Measurements from ENCODE around the gene HOXB4. TPM values are rescaled to one million over a fixed set of nuclear protein-coding genes. Genes with fewer than 3 reads are reported as not detected.

The HOXB4 gene
- total and polyA plus RNA-seq, 3 experiments from 2014 or later = 0.33 to 3.7 (median 3.4) TPM

GRCh38 chr17:48558057-48558830 is 19.9 kb downstream of the HOXB4 start:
- H3K9me3 Mint-ChIP-seq = no peaks in the 10 kb centered on the region
- peak overlapping the region in 1 of 8 donors; percentile 78 for H3K27ac Mint-ChIP-seq
- Histone ChIP-seq H3K9me3 (ENCODE audit: low read length) (no peaks in the 10 kb centered on the region), H3K27me3 (ENCODE audit: insufficient read depth, low read length, poor library complexity, severe bottlenecking) (no peaks in the 10 kb centered on the region), H3K27ac (ENCODE audit: low read depth, low read length) (no peak overlapping the region), H3K4me3 (ENCODE audit: low read length) (no peak overlapping the region), H3K4me1 (ENCODE audit: insufficient read depth, low read length) (no peaks in the 10 kb centered on the region), H3K36me3 (ENCODE audit: insufficient read depth, low read length) (no peaks in the 10 kb centered on the region)
- peak in 1 of 5 donors; percentile 13 for DNase-seq
- H3K4me1 Mint-ChIP-seq = peaks cover 6 to 25% (median 11%) of the 10 kb centered on the region in 3 donors
- peaks cover 0 to 5% (median 0%) of the 10 kb centered on the region in 3 donors for H3K36me3 Mint-ChIP-seq
- ChIA-PET CTCF (interaction anchor here (0.9 kb wide), 1 partner anchor 9 kb away, joined by 4 read pairs; no protein-coding TSS in a partner anchor), POLR2A (no interaction called here)
- no peak overlapping the region for H3K4me3 Mint-ChIP-seq
- peaks cover 9 to 20% of the 10 kb centered on the region in 2 donors for H3K27me3 Mint-ChIP-seq

DNA sequence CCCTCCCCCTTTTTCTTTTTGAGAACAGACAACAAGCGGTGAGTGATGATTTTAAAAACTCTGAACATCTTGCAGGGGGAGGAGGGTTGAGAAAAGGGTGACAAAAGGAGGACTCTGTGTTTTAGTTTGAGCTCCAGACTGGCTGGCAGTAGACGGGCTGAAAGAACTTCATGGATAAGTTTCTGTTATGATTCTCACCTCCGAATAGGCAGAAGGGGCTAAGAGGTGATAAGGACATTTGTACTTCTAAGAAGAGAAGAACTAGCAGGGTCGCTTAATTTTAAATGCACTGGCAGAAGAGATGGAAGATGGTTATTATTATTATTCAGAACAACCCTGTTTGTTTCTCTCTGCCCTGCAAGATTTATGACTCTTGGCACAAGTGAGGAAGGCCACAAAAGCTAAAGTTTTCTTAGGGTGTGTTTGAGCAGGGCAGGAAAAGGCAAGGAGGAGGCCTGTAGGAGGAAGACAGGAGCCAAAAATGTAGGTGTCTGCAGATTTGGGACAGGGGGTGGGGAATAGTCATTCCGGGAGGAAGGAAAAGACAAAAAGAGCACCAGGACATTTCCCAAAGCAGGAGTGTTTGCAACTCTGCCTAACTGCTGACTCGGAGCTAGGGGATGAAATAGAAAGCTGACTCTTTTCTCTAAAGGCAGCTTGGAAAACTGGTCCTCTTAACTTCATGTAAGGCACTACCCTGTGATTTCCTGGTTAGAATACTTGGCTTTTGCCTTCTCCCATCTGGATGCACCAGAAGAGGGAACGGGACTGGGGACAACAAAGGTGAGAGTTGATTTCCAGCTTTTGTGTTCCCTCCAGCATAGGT is 21.4 kb downstream of the HOXB4 start:
- H3K27ac Mint-ChIP-seq = no peak overlapping the region
- Histone ChIP-seq H3K4me3 (ENCODE audit: low read length) (no peak overlapping the region), H3K36me3 (ENCODE audit: insufficient read depth, low read length) (no peaks in the 10 kb centered on the region), H3K4me1 (ENCODE audit: insufficient read depth, low read length) (no peaks in the 10 kb centered on the region), H3K9me3 (ENCODE audit: low read length) (no peaks in the 10 kb centered on the region), H3K27me3 (ENCODE audit: insufficient read depth, low read length, poor library complexity, severe bottlenecking) (no peaks in the 10 kb centered on the region), H3K27ac (ENCODE audit: low read depth, low read length) (no peak overlapping the region)
- peaks cover 6 to 17% (median 8%) of the 10 kb centered on the region in 3 donors for H3K4me1 Mint-ChIP-seq
- POLR2A ChIA-PET = no interaction called here
- DNase-seq = no peak
- peaks cover 0 to 7% (median 2%) of the 10 kb centered on the region in 3 donors for H3K36me3 Mint-ChIP-seq
- H3K27me3 Mint-ChIP-seq = peaks cover 9 to 19% of the 10 kb centered on the region in 2 donors
- H3K4me3 Mint-ChIP-seq = peak overlapping the region in 1 of 7 donors; percentile 2
- CTCF ChIA-PET = interaction anchor here (2.6 kb wide), 1 partner anchor 64 kb away, joined by 7 read pairs; no protein-coding TSS in a partner anchor
- H3K9me3 Mint-ChIP-seq = no peaks in the 10 kb centered on the region

GRCh38 chr17:48556229-48556575 is 21.9 kb downstream of the HOXB4 start:
- Histone ChIP-seq H3K36me3 (ENCODE audit: insufficient read depth, low read length) (no peaks in the 10 kb centered on the region), H3K27me3 (ENCODE audit: insufficient read depth, low read length, poor library complexity, severe bottlenecking) (no peaks in the 10 kb centered on the region), H3K4me3 (ENCODE audit: low read length) (no peak overlapping the region), H3K4me1 (ENCODE audit: insufficient read depth, low read length) (no peaks in the 10 kb centered on the region), H3K27ac (ENCODE audit: low read depth, low read length) (no peak overlapping the region), H3K9me3 (ENCODE audit: low read length) (no peaks in the 10 kb centered on the region)
- Mint-ChIP-seq H3K9me3 (no peaks in the 10 kb centered on the region), H3K36me3 (peaks cover 0 to 7% (median 3%) of the 10 kb centered on the region in 3 donors), H3K4me3 (no peak overlapping the region), H3K27me3 (peaks cover 9 to 16% of the 10 kb centered on the region in 2 donors), H3K4me1 (peaks cover 4 to 13% (median 6%) of the 10 kb centered on the region in 3 donors), H3K27ac (no peak overlapping the region)
- ChIA-PET POLR2A (no interaction called here), CTCF (interaction anchor here (2.6 kb wide), 1 partner anchor 63 kb away, joined by 7 read pairs; no protein-coding TSS in a partner anchor)
- DNase-seq = no peak

DNA sequence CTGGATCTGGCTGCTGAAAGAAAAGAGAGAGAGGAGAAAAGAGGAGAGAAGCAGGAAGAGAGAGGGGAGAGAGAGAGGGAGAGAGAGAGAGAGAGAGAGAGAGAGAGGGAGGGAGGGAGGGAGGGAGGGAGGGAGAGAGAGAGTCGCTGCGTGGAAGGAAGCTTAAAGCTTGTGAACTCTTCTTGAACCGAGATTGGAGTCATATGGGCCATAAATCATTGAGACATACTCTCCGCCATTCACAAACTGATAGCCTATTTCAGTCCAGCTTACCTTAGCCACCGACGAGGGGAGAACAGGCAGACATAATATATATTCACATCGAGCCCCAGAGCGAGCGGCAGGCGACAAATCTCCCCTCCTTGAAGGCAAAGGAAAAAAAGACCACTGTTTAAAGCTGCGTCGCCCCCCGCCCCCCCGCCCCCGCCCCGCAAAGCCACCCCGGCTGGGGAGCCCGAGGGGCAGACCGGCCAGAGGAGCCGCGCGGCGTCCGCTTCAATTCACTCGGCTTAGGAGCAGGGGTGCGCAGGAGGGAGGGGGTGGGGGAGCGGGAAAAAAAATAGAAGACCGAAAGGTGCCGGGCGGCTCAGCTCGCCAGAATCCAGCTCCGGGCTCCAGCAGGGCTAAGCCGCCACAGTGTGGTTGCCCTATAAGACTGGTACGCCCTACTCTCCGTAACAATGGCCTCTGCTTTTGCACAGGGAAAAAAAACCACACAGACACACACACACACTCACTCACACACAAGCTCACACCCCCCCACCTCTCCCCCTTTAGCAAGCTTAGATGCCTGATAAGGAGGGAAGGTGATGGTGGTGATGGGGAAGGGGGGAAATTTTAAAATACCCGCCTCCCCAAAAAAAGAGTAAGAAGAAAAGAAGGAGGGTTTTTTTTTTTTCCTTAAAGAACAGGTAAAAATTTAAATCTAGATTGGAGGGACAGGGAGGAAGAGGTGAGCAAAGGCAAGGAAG is 22.6 kb downstream of the HOXB4 start:
- Histone ChIP-seq H3K27me3 (ENCODE audit: insufficient read depth, low read length, poor library complexity, severe bottlenecking) (no peaks in the 10 kb centered on the region), H3K4me3 (ENCODE audit: low read length) (no peak overlapping the region), H3K27ac (ENCODE audit: low read depth, low read length) (no peak overlapping the region), H3K9me3 (ENCODE audit: low read length) (no peaks in the 10 kb centered on the region), H3K36me3 (ENCODE audit: insufficient read depth, low read length) (no peaks in the 10 kb centered on the region), H3K4me1 (ENCODE audit: insufficient read depth, low read length) (no peaks in the 10 kb centered on the region)
- Mint-ChIP-seq H3K4me3 (peak overlapping the region; percentile 75 to 88 (median 83)), H3K9me3 (no peaks in the 10 kb centered on the region), H3K4me1 (peaks cover 4 to 13% (median 6%) of the 10 kb centered on the region in 3 donors), H3K36me3 (peaks cover 0 to 6% (median 4%) of the 10 kb centered on the region in 3 donors), H3K27ac (peak overlapping the region in 6 of 8 donors; percentile 30 to 91 (median 68)), H3K27me3 (peaks cover 9 to 14% of the 10 kb centered on the region in 2 donors)
- ChIA-PET CTCF (interaction anchor here (1.0 to 2.6 kb wide), 2 partner anchors 12 to 62 kb away, joined by 4 to 7 read pairs; no protein-coding TSS in a partner anchor), POLR2A (no interaction called here)
- peak in 1 of 5 donors; percentile 26 for DNase-seq

DNA sequence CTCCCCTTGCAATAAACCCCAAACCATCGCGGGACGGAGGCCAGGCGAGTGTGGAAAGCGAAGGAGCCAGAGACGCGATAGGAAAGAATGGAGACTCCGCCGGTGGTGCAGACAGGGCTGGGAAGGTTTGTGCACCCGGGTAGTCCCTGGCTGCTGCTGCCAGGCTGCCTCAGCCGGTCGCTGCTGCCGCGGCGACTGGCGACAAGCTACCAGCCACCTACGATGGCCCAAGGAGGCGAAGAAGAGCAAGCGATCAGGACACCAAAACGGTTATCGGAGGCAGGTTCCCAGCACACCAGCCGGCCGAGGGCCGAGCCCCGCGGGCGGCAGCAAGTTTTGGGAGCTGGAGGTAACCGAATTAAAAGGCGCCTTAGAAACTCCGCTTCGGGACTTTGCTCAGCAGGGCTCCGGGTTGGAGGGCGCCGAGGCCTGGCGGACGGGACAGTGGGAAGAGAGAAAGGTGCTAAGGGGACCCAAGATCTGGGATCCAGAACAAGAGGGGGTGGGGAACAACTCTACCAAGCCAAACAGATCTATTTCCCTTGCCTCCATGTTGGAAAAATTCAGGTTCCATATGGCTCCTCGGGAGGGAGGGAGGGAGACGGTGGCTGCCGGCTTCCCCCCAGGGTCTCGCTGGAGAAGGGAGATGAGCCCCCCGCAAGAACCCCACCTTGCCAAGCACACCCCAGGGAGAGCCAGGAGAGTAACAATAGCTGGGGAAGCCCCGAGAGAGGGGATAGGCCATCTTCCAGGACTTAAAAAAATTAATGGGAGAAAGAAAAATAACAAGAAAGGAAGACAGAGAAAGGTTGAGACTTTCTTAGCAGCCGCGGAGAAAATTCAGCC is 23.5 kb downstream of the HOXB4 start:
- POLR2A ChIA-PET = no interaction called here
- Histone ChIP-seq H3K27me3 (ENCODE audit: insufficient read depth, low read length, poor library complexity, severe bottlenecking) (no peaks in the 10 kb centered on the region), H3K4me1 (ENCODE audit: insufficient read depth, low read length) (no peaks in the 10 kb centered on the region), H3K36me3 (ENCODE audit: insufficient read depth, low read length) (no peaks in the 10 kb centered on the region), H3K9me3 (ENCODE audit: low read length) (no peaks in the 10 kb centered on the region), H3K27ac (ENCODE audit: low read depth, low read length) (no peak overlapping the region), H3K4me3 (ENCODE audit: low read length) (no peak overlapping the region)
- Mint-ChIP-seq H3K36me3 (peaks cover 0 to 7% (median 6%) of the 10 kb centered on the region in 3 donors), H3K4me3 (peak overlapping the region in 5 of 7 donors; percentile 5 to 87 (median 77)), H3K4me1 (peaks cover 4 to 13% (median 6%) of the 10 kb centered on the region in 3 donors), H3K27ac (peak overlapping the region in 3 of 8 donors; percentile 30 to 89 (median 66)), H3K9me3 (no peaks in the 10 kb centered on the region), H3K27me3 (peaks cover 9 to 14% of the 10 kb centered on the region in 2 donors)
- CTCF ChIA-PET = interaction anchor here (1.0 to 2.6 kb wide), 2 partner anchors 11 to 62 kb away, joined by 4 to 7 read pairs; no protein-coding TSS in a partner anchor
- peak in 1 of 5 donors; percentile 34 for DNase-seq

DNA sequence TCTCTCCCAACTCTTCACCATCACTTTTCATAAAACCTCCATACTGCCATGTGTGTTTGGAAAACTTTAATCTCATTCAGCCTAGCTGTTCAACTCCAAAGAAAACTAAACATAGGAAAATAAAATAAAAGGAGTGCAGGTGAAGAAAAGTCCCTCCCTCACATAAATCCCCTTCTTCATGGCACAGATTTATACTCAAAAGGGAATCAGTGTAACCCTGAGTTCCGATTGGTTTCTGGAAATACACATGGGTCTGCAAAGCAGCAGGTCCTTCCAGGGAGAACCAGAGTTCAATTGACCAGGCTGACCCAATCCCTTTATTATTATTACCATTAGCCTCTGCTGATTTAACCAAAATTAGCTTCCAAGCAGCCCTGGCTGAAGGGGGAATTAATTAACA is 24.3 kb downstream of the HOXB4 start:
- H3K4me1 ChIP-seq (ENCODE audit: insufficient read depth, low read length) = peaks cover 2% of the 10 kb centered on the region
- CTCF ChIA-PET = no interaction called here
- H3K9me3 ChIP-seq (ENCODE audit: low read length) = no peaks in the 10 kb centered on the region
- H3K27me3 ChIP-seq (ENCODE audit: insufficient read depth, low read length, poor library complexity, severe bottlenecking) = no peaks in the 10 kb centered on the region
- H3K36me3 ChIP-seq (ENCODE audit: insufficient read depth, low read length) = no peaks in the 10 kb centered on the region
- Mint-ChIP-seq H3K27ac (peak overlapping the region in 1 of 8 donors; percentile 46), H3K4me1 (peaks cover 4 to 13% (median 6%) of the 10 kb centered on the region in 3 donors), H3K27me3 (peaks cover 9 to 14% of the 10 kb centered on the region in 2 donors), H3K4me3 (no peak overlapping the region), H3K36me3 (peaks cover 0 to 8% (median 7%) of the 10 kb centered on the region in 3 donors), H3K9me3 (no peaks in the 10 kb centered on the region)
- H3K4me3 ChIP-seq (ENCODE audit: low read length) = no peak overlapping the region
- no peak overlapping the region for H3K27ac ChIP-seq (ENCODE audit: low read depth, low read length)
- no peak for DNase-seq
- POLR2A ChIA-PET = no interaction called here

- Histone ChIP-seq H3K27ac (ENCODE audit: low read depth, low read length) (no peak overlapping the region), H3K36me3 (ENCODE audit: insufficient read depth, low read length) (no peaks in the 10 kb centered on the region), H3K4me3 (ENCODE audit: low read length) (no peak overlapping the region), H3K4me1 (ENCODE audit: insufficient read depth, low read length) (peaks cover 7% of the 10 kb centered on the region), H3K9me3 (ENCODE audit: low read length) (no peaks in the 10 kb centered on the region), H3K27me3 (ENCODE audit: insufficient read depth, low read length, poor library complexity, severe bottlenecking) (no peaks in the 10 kb centered on the region)
- Mint-ChIP-seq H3K9me3 (no peaks in the 10 kb centered on the region), H3K27ac (no peak overlapping the region), H3K36me3 (peaks cover 0 to 8% (median 5%) of the 10 kb centered on the region in 3 donors), H3K4me1 (peaks cover 5 to 19% (median 11%) of the 10 kb centered on the region in 3 donors), H3K27me3 (peaks cover 9 to 14% of the 10 kb centered on the region in 2 donors), H3K4me3 (no peak overlapping the region)
- ChIA-PET POLR2A (no interaction called here), CTCF (no interaction called here)
- peak in 1 of 5 donors; percentile 40 for DNase-seq
Observed at GRCh38 chr17:48553190-48553547, 25.0 kb downstream of the HOXB4 start.

Measured in CD8-positive, alpha-beta memory T cell (primary cell).